Gastroesophageal sphincter (tissue), 3 donors: ENCODE data around the gene RAP1B.

ENCODE experiments used
- CTCF ChIP-seq, 4 experiments: fragments of 200-600 bp in 2 of 4; fragments of 450-650 bp in 2 of 4; sonication (generic) in 1 of 4; IDR thresholded peaks; one replicate each; pipeline ENCODE4 v1.5.1; 2017 to 2019; ENCODE audit warnings: antibody characterized with exemption in 4 of 4, mild to moderate bottlenecking in 2 of 4, moderate library complexity in 2 of 4
- EP300 ChIP-seq: sonication (generic); formaldehyde crosslinking; IDR thresholded peaks from one replicate; pipeline ENCODE4 v1.6.1; 2017; ENCODE audit warnings: antibody characterized with exemption, mild to moderate bottlenecking
- POLR2A ChIP-seq, 2 donors: fragments of 450-650 bp; IDR thresholded peaks; one replicate each; pipeline ENCODE4 v1.6.1; 2017; ENCODE audit warnings: antibody characterized with exemption in 2 of 2, mild to moderate bottlenecking in 2 of 2, moderate library complexity in 1 of 2
- POLR2AphosphoS5 ChIP-seq: sonication (generic); formaldehyde crosslinking; IDR thresholded peaks from one replicate; pipeline ENCODE4 v1.6.1; 2017; ENCODE audit warnings: antibody characterized with exemption

GRCh38 chr12:68589194-68589593 is 21.5 kb upstream of the RAP1B start:
- TF ChIP-seq CTCF (IDR thresholded peaks at IDR 0.05) (no peak), EP300 (no peak), POLR2AphosphoS5 (no peak), POLR2A (IDR thresholded peaks at IDR 0.05) (no peak)
